Bone marrow (tissue), 2 donors: ENCODE data around the gene MIGA2.
"Not testable (repeated sequence)": the region's sequence is repeated elsewhere in the genome, so short reads cannot be mapped to it uniquely, and the experiment has no call there.

Experiments used
- DNase-seq, 2 donors: peaks; one replicate each; lab custom pipeline; 2025; lab: John Stamatoyannopoulos, UW

Gene MIGA2

GRCh38 chr9:129036241-129036922 lies at the start of gene MIGA2:
Gene MIGA2, plus strand, starts transcription at chr9:129036626. Its CDS starts 3,969 bp downstream, at chr9:129040595.
- peak; percentile 92 to 99 for DNase-seq

DNA sequence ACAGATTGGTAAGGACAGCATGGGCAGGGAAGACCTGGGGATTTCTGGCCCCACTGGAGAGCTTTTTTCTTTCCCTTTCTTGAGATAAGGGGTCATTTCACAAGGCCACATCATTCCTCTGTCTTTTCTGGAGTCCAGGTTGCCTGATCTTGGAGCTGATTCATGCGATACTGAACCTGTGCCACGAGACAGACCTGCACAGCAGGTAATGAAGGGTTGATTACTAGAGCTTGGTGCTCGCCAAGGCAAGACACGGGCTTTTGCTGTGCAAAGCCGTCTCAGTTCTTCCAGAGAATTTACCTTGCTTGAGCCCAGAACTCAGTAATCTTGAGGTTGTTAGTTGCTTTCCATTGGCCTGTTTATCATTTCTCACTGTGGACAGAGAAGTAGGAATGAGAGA lies 49.8 kb upstream of the MIGA2 start:
- DNase-seq: no peak

GRCh38 chr9:128987805-128988204 lies 48.6 kb upstream of the MIGA2 start:
- no peak for DNase-seq

- peak in 1 of 2 donors; percentile 1 for DNase-seq
Measured at GRCh38 chr9:128992995-128993394, 43.4 kb upstream of the MIGA2 start.

GRCh38 chr9:128995791-128996190 lies 40.6 kb upstream of the MIGA2 start:
- DNase-seq: no peak

DNA sequence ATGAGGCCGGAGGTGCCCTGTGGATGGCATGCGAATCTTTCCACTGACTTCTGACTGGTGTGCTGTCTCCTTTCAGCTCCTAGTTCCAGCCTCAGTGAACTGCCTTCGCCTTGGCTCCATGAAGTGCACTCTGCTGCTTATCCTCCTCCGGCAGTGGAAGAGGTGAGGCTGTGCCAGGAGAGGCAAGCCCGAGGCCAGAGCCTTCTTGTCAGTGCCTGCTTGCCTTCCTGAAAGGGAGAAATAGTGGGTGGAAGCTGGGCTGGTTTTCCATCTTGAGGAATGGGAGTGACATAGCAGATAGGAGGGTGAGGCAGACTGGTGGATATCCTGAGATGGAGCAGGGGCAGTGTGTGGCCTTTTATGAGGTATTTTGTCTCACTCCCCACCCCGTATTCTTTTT lies 38.0 kb upstream of the MIGA2 start:
- DNase-seq: no peak

DNA sequence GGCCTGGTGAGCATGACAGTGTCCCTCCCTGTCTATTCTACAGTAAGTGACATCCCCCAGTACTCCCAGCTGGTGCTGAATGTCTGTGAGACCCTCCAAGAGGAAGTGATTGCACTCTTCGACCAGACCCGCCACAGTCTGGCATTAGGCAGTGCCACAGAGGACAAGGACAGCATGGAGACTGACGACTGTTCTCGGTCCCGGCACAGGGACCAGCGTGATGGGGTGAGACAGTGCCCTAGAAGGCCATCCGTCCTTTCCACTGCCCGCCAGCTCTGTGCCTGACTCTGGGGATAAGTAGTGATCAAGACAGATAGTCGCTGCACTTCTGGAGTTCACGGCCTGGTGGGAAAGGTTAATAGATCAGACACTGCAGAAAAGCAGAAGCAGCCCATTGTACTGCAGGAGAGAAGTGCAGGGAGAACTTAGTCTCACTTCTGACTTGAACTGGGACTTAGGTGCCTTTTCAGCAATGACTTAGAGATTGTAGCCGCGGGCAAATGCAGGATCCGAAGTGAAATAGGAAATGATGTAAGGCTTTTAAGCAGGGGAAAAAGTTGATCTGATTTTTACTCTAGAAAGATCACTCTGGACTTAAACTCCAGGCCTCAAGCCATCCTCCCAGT lies 36.7 kb upstream of the MIGA2 start:
- DNase-seq: no peak

- DNase-seq: no peak
Measured at GRCh38 chr9:129001504-129002325, 34.7 kb upstream of the MIGA2 start.

DNA sequence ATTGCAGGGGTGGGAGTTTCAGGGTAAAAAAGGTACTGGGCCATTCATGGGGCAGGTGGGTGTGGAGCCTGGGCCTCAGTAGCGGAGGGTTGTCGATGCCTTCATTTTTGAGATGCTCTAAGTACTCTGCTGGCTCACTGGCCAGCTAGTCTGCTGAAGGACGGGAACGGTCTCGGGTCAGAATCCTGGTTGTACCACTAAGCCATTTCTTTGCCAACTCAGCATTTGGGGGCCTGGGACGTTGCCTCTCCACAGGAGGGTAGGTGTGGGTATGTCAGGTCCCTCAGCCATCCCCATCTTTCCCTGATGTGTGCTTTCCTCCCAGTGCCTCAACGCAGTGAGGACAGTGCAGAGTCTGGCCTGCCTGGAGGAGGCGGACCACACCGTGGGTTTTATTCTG lies 33.4 kb upstream of the MIGA2 start:
- DNase-seq: no peak

- not testable (repeated sequence) for DNase-seq
Measured at GRCh38 chr9:129004173-129004572, 32.3 kb upstream of the MIGA2 start.

GRCh38 chr9:129005336-129005997 lies 31.0 kb upstream of the MIGA2 start:
- no peak for DNase-seq

- DNase-seq: peak in 1 of 2 donors; percentile 43
Measured at GRCh38 chr9:129006328-129007034, 29.9 kb upstream of the MIGA2 start.

DNA sequence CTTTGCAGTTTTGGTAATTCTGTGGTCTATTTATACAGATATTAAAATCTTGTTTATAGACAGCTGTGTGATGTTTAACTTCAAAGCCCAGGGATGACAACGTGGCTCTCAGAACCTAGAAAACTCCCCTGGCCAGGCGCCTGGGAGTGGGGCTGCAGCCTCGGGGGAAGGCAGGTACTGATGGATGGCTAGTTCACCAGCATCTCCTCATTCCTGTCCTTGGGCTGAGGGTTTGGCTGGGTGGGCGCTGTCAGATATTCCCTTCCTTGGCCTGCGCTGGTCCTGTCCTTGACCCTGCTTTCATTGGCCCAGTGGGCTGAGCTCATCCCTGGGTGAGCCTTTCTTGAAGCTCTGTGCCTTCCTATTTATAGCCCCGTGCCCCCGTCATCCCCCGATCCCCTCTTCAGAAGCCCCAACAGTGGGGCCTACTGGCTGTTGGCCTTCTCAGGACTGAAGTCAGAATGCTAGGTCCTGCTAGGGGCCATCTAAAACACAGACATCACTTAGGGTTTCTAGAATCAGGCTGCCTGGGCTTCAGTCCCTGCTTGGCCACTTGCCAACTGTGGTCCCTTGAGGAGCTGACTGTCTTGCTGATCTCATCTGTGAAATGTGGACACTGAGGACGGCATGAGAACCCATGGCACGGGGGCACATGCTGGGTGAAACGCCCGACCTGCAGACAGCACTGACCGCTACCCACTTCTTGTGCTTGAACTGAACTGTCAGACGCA lies 29.2 kb upstream of the MIGA2 start:
- DNase-seq: no peak

DNA sequence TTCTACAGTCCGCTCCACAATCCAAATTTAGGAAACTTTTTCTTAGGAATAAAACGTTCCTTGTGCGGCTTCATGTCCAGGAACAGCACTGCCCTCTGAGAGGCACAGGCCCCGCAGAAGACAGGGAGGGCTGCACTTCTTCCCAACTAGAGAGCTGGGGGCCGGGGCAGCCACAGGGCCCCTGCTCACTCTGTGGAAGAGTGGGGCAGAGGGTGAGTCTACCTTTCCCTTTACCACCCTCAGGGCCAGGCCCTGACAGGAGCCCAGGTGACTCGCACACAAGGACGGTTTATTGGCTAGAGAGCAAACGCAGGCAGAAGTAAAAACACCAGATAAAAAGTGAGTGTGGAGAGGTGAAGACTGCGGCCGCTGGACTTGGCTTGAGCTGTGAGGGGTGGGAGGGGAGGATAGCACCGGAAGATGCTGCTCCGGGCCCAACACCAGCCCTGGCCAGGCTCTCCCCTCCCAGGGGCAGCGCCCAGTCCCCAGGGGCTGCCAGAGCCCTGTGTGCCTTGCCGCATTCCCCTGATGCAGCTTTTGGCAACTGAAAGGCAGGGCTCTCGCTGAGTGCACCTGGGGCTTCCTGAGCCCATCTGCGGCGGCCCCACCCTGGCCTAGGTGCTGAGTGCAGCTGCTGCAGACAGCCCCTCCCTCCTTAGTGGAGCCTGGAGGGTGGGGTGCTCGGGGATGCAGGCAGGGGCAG lies 28.5 kb upstream of the MIGA2 start:
- DNase-seq: no peak

DNA sequence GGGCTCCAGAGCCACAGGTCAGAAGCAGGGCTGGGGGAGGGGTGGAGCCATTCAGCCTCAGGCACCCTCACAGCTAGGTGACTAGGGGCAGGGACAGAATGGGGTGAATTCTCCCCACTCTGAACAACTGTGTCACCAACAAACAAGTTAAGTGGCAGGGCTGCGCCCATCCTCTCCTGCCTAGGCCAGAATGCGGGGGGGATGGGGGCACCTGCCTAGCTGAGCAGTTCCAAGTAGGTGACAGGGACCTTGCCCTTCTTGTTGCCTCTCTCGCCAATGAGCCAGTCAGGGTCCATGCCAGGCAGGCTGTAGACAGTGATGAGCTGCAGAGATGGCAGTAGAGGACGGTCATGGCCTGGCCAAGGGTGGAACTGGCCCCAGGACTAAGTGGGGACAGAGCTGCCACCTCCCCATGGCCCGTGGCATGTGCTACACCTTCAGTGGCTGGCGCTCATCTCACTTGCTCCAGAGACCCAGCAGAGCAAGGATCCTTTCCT lies 27.9 kb upstream of the MIGA2 start:
- no peak for DNase-seq

- no peak for DNase-seq
Measured at GRCh38 chr9:129008986-129009583, 27.3 kb upstream of the MIGA2 start.

GRCh38 chr9:129009584-129010141 lies 26.8 kb upstream of the MIGA2 start:
- no peak for DNase-seq

GRCh38 chr9:129010267-129010975 lies 26.0 kb upstream of the MIGA2 start:
- DNase-seq: no peak

GRCh38 chr9:129011170-129011569 lies 25.3 kb upstream of the MIGA2 start:
- no peak for DNase-seq
